Measurements from ENCODE around the gene SPRYD3. TPM values are rescaled to one million over a fixed set of nuclear protein-coding genes. Genes with fewer than 3 reads are reported as not detected.

Gene SPRYD3
- total RNA-seq, 1 donor from 2014 or later: 20.6 TPM

DNA sequence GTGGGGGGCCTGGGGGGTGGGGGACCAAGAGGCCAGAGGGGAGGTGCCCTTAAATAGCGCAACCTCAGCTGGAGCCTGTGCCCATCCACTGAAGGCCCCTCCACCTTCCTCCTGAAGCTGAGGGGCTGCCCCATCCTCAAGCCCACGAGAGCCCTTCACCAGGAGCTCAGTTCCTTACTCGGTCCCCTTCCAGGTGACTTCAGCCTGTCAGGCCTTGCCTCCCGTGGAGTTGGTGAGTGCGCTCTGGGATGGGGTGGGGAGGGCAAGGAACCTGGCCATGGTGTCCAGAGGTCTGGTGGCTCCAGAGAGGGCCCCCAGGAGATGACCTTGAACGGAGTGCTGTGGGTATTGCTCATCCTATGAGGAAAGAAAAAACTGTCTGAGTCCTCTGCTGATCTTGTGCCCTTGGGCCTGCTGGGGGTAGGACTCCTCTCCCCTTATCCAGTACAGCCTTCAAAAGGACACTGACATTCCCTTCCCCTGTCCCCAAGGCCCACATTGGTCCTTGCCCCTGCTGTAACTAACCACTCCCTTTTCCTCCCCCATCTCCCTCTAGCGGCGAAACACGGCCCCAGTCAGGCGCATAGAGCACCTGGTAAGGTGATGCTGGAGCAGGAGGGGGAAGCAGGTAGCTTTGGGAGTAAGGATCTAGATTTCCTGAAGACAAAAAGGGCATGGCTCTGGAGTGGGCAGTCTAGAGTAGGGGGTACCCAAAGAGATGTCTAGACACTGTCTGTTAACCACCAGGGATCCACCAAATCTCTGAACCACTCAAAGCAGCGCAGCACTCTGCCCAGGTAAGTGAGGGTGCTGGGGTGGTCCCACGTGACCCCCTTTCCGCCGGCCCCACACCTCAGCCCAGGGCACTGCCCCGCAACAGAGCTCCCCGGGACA, 25.7 kb downstream of the SPRYD3 start:
- Mint-ChIP-seq H3K27me3 (ENCODE audit: low read depth) (no peaks in the 10 kb centered on the region), H3K9me3 (no peaks in the 10 kb centered on the region), H3K27ac (peak overlapping the region; percentile 99), H3K36me3 (peaks cover 5% of the 10 kb centered on the region), H3K4me3 (peak overlapping the region; percentile 93), H3K4me1 (peaks cover 52% of the 10 kb centered on the region)
- TF ChIP-seq, protein P1, sequence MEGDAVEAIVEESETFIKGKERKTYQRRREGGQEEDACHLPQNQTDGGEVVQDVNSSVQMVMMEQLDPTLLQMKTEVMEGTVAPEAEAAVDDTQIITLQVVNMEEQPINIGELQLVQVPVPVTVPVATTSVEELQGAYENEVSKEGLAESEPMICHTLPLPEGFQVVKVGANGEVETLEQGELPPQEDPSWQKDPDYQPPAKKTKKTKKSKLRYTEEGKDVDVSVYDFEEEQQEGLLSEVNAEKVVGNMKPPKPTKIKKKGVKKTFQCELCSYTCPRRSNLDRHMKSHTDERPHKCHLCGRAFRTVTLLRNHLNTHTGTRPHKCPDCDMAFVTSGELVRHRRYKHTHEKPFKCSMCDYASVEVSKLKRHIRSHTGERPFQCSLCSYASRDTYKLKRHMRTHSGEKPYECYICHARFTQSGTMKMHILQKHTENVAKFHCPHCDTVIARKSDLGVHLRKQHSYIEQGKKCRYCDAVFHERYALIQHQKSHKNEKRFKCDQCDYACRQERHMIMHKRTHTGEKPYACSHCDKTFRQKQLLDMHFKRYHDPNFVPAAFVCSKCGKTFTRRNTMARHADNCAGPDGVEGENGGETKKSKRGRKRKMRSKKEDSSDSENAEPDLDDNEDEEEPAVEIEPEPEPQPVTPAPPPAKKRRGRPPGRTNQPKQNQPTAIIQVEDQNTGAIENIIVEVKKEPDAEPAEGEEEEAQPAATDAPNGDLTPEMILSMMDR (IDR thresholded peaks at IDR 0.05; ENCODE audit: unreplicated experiment): peak; percentile 74
- peak in 1 of 2 experiments; percentile 72 for DNase-seq (ENCODE audit: low spot score in 2 of 2, unreplicated experiment in 2 of 2)

DNA sequence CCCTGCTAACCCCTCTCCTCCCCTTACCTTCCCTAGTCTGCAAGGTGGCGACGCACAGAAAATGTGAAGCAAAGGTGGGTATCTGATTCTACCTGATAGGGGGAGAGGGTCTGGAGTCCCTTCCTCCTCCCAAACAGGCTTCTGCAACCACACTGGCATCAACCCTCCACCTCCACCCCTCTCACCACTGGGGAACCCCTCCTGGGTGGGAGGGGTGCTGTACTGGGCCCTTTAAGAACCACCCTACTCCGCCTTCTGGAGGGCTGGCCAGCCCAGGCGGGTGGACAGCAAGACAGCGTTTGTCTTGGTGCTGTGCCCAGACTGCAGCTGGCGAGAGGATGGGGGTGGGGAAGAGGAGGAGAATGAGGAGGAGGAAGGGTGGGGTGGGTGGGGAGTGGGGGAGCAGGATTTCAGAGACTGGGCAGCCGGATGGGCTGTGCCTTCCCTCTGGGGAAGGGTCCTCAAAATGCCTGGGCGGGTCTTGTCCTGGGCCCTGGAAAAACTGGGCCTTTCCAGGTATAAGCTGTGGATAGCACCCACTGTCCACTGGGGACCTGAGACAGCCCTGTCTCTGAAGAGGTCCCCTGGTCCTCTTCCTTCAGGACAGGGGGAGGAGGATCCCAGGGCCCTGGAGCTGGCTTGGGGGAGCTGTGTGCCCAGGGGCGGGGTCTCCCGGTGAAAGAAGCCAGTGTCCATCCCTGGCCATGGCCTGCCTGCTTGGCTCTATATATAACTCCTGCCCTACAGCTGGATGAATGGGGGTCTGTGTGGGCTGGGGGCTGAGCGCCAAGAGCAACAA, 26.6 kb downstream of the SPRYD3 start:
- DNase-seq (ENCODE audit: low spot score in 2 of 2, unreplicated experiment in 2 of 2): no peak
- H3K9me3 Mint-ChIP-seq: no peaks in the 10 kb centered on the region
- H3K27me3 Mint-ChIP-seq (ENCODE audit: low read depth): no peaks in the 10 kb centered on the region
- H3K4me3 Mint-ChIP-seq: peak overlapping the region; percentile 50
- H3K4me1 Mint-ChIP-seq: peaks cover 60% of the 10 kb centered on the region
- H3K27ac Mint-ChIP-seq: peak overlapping the region; percentile 48
- peaks cover 5% of the 10 kb centered on the region for H3K36me3 Mint-ChIP-seq
- TF ChIP-seq, protein P1 (IDR thresholded peaks at IDR 0.05; ENCODE audit: unreplicated experiment): no peak

DNA sequence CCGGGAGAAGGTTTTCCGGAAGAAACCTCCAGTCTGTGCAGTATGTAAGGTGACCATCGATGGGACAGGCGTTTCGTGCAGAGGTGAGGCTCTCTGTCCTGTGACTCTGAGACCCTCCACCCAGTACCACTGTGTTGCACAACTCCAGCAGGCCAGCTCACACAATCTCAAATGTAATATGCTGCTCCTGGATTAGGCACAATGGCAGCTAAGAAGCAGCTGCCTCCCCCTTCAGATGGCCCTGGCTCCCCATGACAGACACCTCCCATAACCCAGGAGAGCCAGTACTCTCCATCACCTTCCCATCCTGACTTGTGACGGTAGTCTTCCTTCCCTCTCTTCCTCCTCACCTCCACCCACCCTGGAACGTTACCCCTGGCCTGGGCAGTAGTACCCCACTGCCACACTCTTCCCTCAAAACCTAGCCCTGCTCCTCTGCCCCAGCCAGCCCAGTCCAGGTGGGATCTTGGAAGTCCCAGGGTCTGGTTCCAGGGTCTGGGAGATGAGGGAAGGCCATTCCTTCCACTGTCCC, 27.2 kb downstream of the SPRYD3 start:
- H3K27ac Mint-ChIP-seq: peak overlapping the region; percentile 48
- TF ChIP-seq, protein P1 (IDR thresholded peaks at IDR 0.05; ENCODE audit: unreplicated experiment): no peak
- H3K9me3 Mint-ChIP-seq: no peaks in the 10 kb centered on the region
- H3K36me3 Mint-ChIP-seq: peaks cover 5% of the 10 kb centered on the region
- peaks cover 60% of the 10 kb centered on the region for H3K4me1 Mint-ChIP-seq
- peak overlapping the region; percentile 50 for H3K4me3 Mint-ChIP-seq
- no peak for DNase-seq (ENCODE audit: low spot score in 2 of 2, unreplicated experiment in 2 of 2)
- H3K27me3 Mint-ChIP-seq (ENCODE audit: low read depth): no peaks in the 10 kb centered on the region

DNA sequence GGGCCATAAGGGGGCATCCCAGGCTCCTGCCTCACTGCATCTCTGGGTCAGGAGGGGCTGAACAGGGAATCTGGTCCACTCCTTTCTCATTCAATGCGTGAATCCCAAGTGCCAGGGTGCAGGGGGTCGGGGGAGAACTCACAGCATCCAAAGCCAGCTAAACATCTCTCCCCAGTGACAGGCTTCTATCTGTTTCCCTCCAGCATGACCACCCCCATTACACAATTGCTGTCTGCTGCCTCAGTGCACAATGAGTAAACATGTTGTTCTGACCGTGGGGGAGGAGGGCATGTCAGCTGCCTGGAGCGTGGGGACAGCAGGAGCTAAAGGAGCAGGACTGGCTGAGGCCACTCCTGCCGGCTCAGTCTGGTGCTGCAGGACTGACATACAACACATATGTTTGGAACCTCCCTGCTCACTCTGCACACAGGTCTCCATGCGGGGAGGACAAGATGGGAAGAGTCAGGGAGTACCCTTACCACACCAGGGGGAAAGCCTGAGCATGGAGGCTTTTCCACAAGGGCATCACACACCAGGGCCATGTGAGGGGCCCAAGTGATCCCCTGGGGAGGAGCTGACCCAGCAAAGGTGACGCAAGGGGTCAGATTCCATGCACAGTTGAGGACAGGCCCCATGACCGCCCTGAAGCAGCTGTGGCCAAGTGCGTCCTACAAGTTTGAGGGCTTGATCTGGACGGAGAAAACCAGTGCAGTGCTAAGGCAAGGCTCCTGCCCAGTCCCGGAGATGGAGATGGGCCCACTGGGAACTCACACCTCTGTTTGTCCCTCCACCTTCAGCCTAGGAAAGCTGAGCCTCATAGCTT, 27.9 kb downstream of the SPRYD3 start:
- H3K4me1 Mint-ChIP-seq: peaks cover 66% of the 10 kb centered on the region
- peaks cover 5% of the 10 kb centered on the region for H3K36me3 Mint-ChIP-seq
- peak overlapping the region; percentile 56 for H3K4me3 Mint-ChIP-seq
- DNase-seq (ENCODE audit: low spot score in 2 of 2, unreplicated experiment in 2 of 2): peak in 1 of 2 experiments; percentile 2
- H3K9me3 Mint-ChIP-seq: no peaks in the 10 kb centered on the region
- TF ChIP-seq, protein P1 (IDR thresholded peaks at IDR 0.05; ENCODE audit: unreplicated experiment): no peak
- H3K27ac Mint-ChIP-seq: peak overlapping the region; percentile 89
- no peaks in the 10 kb centered on the region for H3K27me3 Mint-ChIP-seq (ENCODE audit: low read depth)

Data from mesothelial cell of epicardium (in vitro differentiated cells).